H7 (cell line): ENCODE results near the gene CEP68. TPM values are rescaled to one million over a fixed set of nuclear protein-coding genes. Genes with fewer than 3 reads are reported as not detected.

Experiments
- DNase-seq: peaks from one replicate; pipeline ENCODE4 v3.0.0; 2012
- H3K27me3 ChIP-seq: 2 replicates; pipeline ENCODE4 v1.6.0; 2011; ENCODE audit warnings: mild to moderate bottlenecking, low read length; ENCODE audit not compliant: control insufficient read depth, insufficient read depth
- H3K36me3 ChIP-seq: replicated peaks from 2 replicates; pipeline ENCODE4 v1.5.1; 2011; ENCODE audit warnings: low read length; ENCODE audit not compliant: control insufficient read depth, insufficient read depth
- H3K4me3 ChIP-seq: 2 replicates; pipeline ENCODE4 v1.5.1; 2011; ENCODE audit warnings: low read depth, mild to moderate bottlenecking, control low read depth, low read length, moderate library complexity; ENCODE audit not compliant: insufficient read depth
- total RNA-seq: library from RNA; depleted of rRNA; stranded (reverse); fragments of >200 nt; shearing (Covaris generic); gene quantifications from 2 replicates; pipeline ENCODE4 v1.2.3, GENCODE V29; 2014

CEP68 gene
- total RNA-seq, 1 experiment from 2014 or later: 10.3 TPM

GRCh38 chr2:65075605-65076344, 19.6 kb downstream of the CEP68 start:
- DNase-seq: peak; percentile 56
- peaks cover 27% of the 10 kb centered on the region for H3K36me3 ChIP-seq
- H3K27me3 ChIP-seq: no peaks in the 10 kb centered on the region
- H3K4me3 ChIP-seq: no peak overlapping the region

GRCh38 chr2:65076345-65076710, 20.1 kb downstream of the CEP68 start:
- Histone ChIP-seq H3K36me3 (peaks cover 22% of the 10 kb centered on the region), H3K4me3 (no peak overlapping the region), H3K27me3 (no peaks in the 10 kb centered on the region)
- DNase-seq: no peak

GRCh38 chr2:65077898-65078297, 21.7 kb downstream of the CEP68 start:
- no peaks in the 10 kb centered on the region for H3K27me3 ChIP-seq
- H3K4me3 ChIP-seq: no peak overlapping the region
- DNase-seq: peak; percentile 32
- H3K36me3 ChIP-seq: peaks cover 18% of the 10 kb centered on the region

- Histone ChIP-seq H3K4me3 (no peak overlapping the region), H3K27me3 (no peaks in the 10 kb centered on the region), H3K36me3 (peaks cover 22% of the 10 kb centered on the region)
- no peak for DNase-seq
Observed at GRCh38 chr2:65079017-65079416, 22.8 kb downstream of the CEP68 start.

- Histone ChIP-seq H3K36me3 (peaks cover 14% of the 10 kb centered on the region), H3K4me3 (no peak overlapping the region), H3K27me3 (no peaks in the 10 kb centered on the region)
- no peak for DNase-seq
Observed at GRCh38 chr2:65081232-65081685, 25.0 kb downstream of the CEP68 start.

- Histone ChIP-seq H3K4me3 (no peak overlapping the region), H3K36me3 (peaks cover 14% of the 10 kb centered on the region), H3K27me3 (no peaks in the 10 kb centered on the region)
- DNase-seq: no peak
Observed at GRCh38 chr2:65085148-65085547, 28.9 kb downstream of the CEP68 start.

DNA sequence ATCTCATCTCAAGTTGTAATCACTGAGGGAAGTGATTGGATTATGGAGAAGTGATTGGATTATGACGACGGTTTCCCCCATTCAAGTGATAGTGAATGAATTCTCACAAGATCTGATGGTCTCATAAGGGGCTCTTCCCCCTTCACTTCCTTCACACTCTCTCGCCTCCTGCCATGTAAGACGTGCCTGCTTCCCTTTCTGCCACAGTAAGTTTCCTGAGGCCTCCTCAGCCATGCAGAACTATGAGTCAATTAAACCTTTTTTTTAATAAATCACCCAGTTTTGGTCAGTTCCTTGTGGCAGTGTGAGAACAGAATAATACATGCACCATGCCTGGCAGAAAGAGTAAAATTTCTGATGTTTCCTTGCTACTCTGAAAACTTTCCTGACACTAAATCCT, 36.6 kb downstream of the CEP68 start:
- no peak overlapping the region for H3K4me3 ChIP-seq
- DNase-seq: no peak
- H3K27me3 ChIP-seq: no peaks in the 10 kb centered on the region
- peaks cover 5% of the 10 kb centered on the region for H3K36me3 ChIP-seq

GRCh38 chr2:65093211-65093610, 37.0 kb downstream of the CEP68 start:
- Histone ChIP-seq H3K36me3 (peaks cover 5% of the 10 kb centered on the region), H3K27me3 (no peaks in the 10 kb centered on the region), H3K4me3 (no peak overlapping the region)
- no peak for DNase-seq

DNA sequence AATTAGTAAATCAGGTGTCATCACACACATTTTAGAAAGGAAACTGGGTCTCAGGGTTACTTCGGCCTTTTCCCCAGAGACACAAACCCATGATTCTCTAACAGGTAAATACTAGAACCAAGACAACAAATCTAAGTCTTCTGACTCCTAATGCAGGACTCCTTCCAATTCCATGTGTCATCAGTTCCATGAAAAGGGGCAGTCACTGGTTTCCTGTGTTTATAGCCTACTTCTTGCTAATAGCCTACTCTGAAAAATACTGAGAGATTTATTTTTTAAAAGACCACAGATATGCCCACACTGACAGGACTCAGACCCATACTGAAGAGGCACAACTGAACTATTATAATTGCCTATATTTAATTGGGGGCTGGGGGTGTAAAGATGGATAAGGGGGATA, 40.7 kb downstream of the CEP68 start:
- H3K4me3 ChIP-seq: no peak overlapping the region
- no peak for DNase-seq
- peaks cover 4% of the 10 kb centered on the region for H3K36me3 ChIP-seq
- no peaks in the 10 kb centered on the region for H3K27me3 ChIP-seq

- peaks cover under 1% of the 10 kb centered on the region for H3K36me3 ChIP-seq
- no peak overlapping the region for H3K4me3 ChIP-seq
- DNase-seq: no peak
- no peaks in the 10 kb centered on the region for H3K27me3 ChIP-seq
Observed at GRCh38 chr2:65097844-65098243, 41.6 kb downstream of the CEP68 start.

GRCh38 chr2:65098741-65099140, 42.5 kb downstream of the CEP68 start:
- H3K36me3 ChIP-seq: peaks cover 2% of the 10 kb centered on the region
- H3K4me3 ChIP-seq: no peak overlapping the region
- no peak for DNase-seq
- H3K27me3 ChIP-seq: no peaks in the 10 kb centered on the region

DNA sequence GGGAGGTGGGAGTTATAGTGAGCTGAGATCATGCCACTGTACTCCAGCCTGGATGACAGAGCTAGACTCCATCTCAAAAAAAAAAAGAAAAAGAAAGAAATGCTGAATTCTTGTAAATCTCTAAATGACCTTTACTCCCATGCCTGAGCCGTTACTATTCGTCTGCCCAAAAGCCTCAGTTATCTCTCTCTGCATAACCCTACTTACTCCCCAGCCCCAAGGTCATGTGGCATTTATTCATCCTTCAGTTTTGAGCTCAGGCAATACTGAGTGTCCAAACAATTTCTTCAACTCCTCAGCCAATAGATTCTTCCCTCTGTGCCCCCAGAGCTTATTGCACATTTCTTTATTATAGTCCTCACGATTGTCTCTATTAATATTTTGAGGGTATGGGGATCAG, 44.9 kb downstream of the CEP68 start:
- no peak for DNase-seq
- Histone ChIP-seq H3K36me3 (peaks cover 2% of the 10 kb centered on the region), H3K4me3 (no peak overlapping the region), H3K27me3 (no peaks in the 10 kb centered on the region)

DNA sequence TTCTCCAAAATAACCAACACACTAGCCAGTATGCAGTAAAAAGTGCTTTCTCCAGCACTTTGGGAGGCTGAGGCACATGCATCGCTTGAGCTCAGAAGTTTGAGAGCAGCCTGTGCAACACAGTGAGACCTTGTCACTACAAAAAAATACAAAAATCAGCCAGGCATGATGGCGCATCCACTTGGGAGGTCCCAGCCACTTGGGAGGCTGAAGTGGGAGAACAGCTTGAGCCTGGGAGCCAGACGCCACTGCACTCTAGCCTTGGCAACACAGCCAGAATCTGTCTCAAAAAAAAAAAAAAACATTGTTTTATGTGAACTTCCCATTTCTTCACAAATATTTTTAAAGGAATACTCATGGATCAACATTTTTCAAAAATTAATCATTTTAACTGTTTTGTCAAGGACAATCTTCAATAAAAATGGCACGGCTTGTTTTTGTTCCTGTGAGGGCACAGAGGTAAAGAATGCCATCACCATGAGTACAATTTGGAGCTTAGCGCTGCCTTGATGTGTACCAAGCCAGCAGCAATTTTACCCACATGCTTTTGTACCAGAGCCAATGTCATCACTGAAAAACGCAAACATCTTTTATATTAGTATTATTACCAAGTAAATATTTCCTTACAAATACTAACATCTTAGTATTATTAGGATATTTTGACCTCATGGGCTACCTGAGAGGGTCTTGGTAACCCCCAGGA, 46.9 kb downstream of the CEP68 start:
- no peak for DNase-seq
- H3K36me3 ChIP-seq: peaks cover 2% of the 10 kb centered on the region
- H3K4me3 ChIP-seq: no peak overlapping the region
- H3K27me3 ChIP-seq: no peaks in the 10 kb centered on the region

DNA sequence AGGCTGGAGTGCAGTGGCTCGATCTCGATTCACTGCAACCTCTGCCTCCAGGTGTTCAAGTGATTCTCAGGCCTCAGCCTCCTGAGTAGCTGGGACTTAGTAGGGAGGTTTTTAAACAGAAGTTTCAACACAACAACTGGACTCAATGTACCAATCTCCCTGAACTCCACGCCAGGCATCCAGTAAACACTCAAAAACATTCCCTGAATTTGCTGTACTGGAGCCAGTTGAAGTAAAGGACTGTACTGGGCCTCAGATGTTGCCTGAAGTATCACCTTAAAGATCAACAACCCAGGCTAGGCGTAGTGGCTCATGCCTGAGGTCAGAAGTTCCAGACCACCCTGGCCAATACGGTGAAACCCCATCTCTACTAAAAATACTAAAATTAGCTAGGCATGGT, 51.3 kb downstream of the CEP68 start:
- no peak for DNase-seq
- H3K27me3 ChIP-seq: no peaks in the 10 kb centered on the region
- H3K36me3 ChIP-seq: peaks cover 2% of the 10 kb centered on the region
- H3K4me3 ChIP-seq: no peak overlapping the region

DNA sequence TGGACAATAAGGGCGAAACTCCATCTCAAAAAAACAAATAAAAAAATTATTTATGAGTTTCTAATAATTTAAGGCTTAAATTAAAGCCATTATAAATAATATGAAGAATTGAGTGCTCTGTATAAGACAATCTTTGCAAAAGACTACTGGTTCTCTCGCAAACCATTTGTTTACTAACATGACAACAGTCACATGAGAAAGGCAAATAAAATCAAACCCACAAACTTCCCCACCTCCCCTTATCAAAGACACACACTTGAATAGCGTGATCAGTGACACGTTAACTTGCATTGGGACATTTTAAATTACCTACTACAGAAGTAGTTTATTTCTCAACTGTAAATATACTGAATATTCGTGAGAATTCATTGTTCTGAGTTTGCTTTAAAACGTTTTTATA, 52.6 kb downstream of the CEP68 start:
- no peak overlapping the region for H3K4me3 ChIP-seq
- DNase-seq: no peak
- no peaks in the 10 kb centered on the region for H3K27me3 ChIP-seq
- no peaks in the 10 kb centered on the region for H3K36me3 ChIP-seq
